Ishikawa (cell line): ENCODE data around the gene CYP39A1.

Experiments used
- CEBPB ChIP-seq: IDR thresholded peaks from 2 replicates; pipeline ENCODE4 v1.6.1; 2012
- CREB1 ChIP-seq: IDR thresholded peaks from 2 replicates; pipeline ENCODE4 v1.6.1; 2012; ENCODE audit warnings: low read depth
- EGR1 ChIP-seq: IDR thresholded peaks from 2 replicates; pipeline ENCODE4 v1.6.1; 2012
- EP300 ChIP-seq: IDR thresholded peaks from 2 replicates; pipeline ENCODE4 v1.6.1; 2012; ENCODE audit warnings: borderline replicate concordance
- NFIC ChIP-seq: IDR thresholded peaks from 2 replicates; pipeline ENCODE4 v1.6.1; 2012
- RAD21 ChIP-seq: IDR thresholded peaks from 2 replicates; pipeline ENCODE4 v1.6.1; 2012; ENCODE audit warnings: low read depth
- TAF1 ChIP-seq: IDR thresholded peaks from 2 replicates; pipeline ENCODE4 v1.6.1; 2012; ENCODE audit warnings: low read depth, mild to moderate bottlenecking
- TCF12 ChIP-seq: IDR thresholded peaks from 2 replicates; pipeline ENCODE4 v1.6.1; 2012; ENCODE audit warnings: low read depth
- YY1 ChIP-seq: IDR thresholded peaks from 2 replicates; pipeline ENCODE4 v1.6.1; 2012; ENCODE audit warnings: low read depth
- TF ChIP-seq, protein P1 (sequence below): IDR thresholded peaks from 2 replicates; pipeline ENCODE4 v1.6.1; 2012

GRCh38 chr6:46605091-46605797, 47.4 kb downstream of the CYP39A1 start:
- TF ChIP-seq YY1: no peak
- no peak for TF ChIP-seq NFIC
- TF ChIP-seq, protein P1, sequence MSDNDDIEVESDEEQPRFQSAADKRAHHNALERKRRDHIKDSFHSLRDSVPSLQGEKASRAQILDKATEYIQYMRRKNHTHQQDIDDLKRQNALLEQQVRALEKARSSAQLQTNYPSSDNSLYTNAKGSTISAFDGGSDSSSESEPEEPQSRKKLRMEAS: no peak
- no peak for TF ChIP-seq EGR1
- TF ChIP-seq CEBPB: no peak
- TF ChIP-seq TAF1: no peak
- no peak for TF ChIP-seq EP300
- TF ChIP-seq CREB1: no peak
- TF ChIP-seq TCF12: no peak
- no peak for TF ChIP-seq RAD21
